SK-N-SH treated with all-trans-retinoic acid at 6 μM for 48 hours (cell line): ENCODE data around the gene KIAA1217.

Experiments used
- ATAC-seq: fragments of 200-7000 bp; cut with Tn5 transposase; 3 replicates; pipeline ENCODE4 v1.9.1; 2020; ENCODE audit warnings: mild to moderate bottlenecking, moderate library complexity
- ARNTL ChIP-seq: fragments of 450-650 bp; formaldehyde crosslinking; IDR thresholded peaks from 2 replicates; pipeline ENCODE4 v1.5.0; 2020; ENCODE audit warnings: low read depth, mild to moderate bottlenecking, moderate library complexity, borderline replicate concordance
- BACH2 ChIP-seq: fragments of 250-450 bp; sonication (Bioruptor Pico); IDR thresholded peaks from 2 replicates; pipeline ENCODE4 v1.9.0; 2021; ENCODE audit warnings: mild to moderate bottlenecking, borderline replicate concordance
- CSDC2 ChIP-seq: fragments of 250-450 bp; sonication (Bioruptor Pico); IDR thresholded peaks from 2 replicates; pipeline ENCODE4 v1.5.0; 2020; ENCODE audit warnings: mild to moderate bottlenecking, moderate library complexity
- CSRNP3 ChIP-seq: fragments of 250-450 bp; sonication (Bioruptor Pico); IDR thresholded peaks from 2 replicates; pipeline ENCODE4 v1.5.1; 2021; ENCODE audit warnings: mild to moderate bottlenecking, moderate library complexity
- ESRRG ChIP-seq: fragments of 250-450 bp; sonication (Bioruptor Pico); IDR thresholded peaks from 2 replicates; pipeline ENCODE4 v1.6.1; 2021; ENCODE audit warnings: mild to moderate bottlenecking
- GLIS3 ChIP-seq: fragments of 250-450 bp; sonication (Bioruptor Pico); IDR thresholded peaks from 2 replicates; pipeline ENCODE4 v1.5.0; 2020; ENCODE audit warnings: mild to moderate bottlenecking, moderate library complexity
- ISL1 ChIP-seq: fragments of 250-450 bp; sonication (Bioruptor Pico); IDR thresholded peaks from 2 replicates; pipeline ENCODE4 v2.1.2; 2022; ENCODE audit warnings: mild to moderate bottlenecking, moderate library complexity
- OSR1 ChIP-seq: fragments of 250-450 bp; sonication (Bioruptor Pico); IDR thresholded peaks from 2 replicates; pipeline ENCODE4 v1.8.0; 2022; ENCODE audit warnings: moderate library complexity, mild to moderate bottlenecking, inconsistent platforms
- PATZ1 ChIP-seq: fragments of 250-450 bp; sonication (Bioruptor Pico); IDR thresholded peaks from 2 replicates; pipeline ENCODE4 v1.8.0; 2020; ENCODE audit warnings: mild to moderate bottlenecking, moderate library complexity, borderline replicate concordance
- POU6F1 ChIP-seq: fragments of 250-450 bp; sonication (Bioruptor Pico); IDR thresholded peaks from 2 replicates; pipeline ENCODE4 v1.8.0; 2021; ENCODE audit warnings: low read depth, mild to moderate bottlenecking, moderate library complexity, borderline replicate concordance
- PPARA ChIP-seq: fragments of 250-450 bp; sonication (Bioruptor Pico); IDR thresholded peaks from 2 replicates; pipeline ENCODE4 v1.5.0; 2020; ENCODE audit warnings: mild to moderate bottlenecking, borderline replicate concordance
- SNAI2 ChIP-seq: fragments of 250-450 bp; sonication (Bioruptor Pico); IDR thresholded peaks from 2 replicates; pipeline ENCODE4 v1.5.0; 2020; ENCODE audit warnings: mild to moderate bottlenecking, moderate library complexity
- TCF4 ChIP-seq: fragments of 250-450 bp; sonication (Bioruptor Pico); IDR thresholded peaks from 2 replicates; pipeline ENCODE4 v1.8.0; 2021; ENCODE audit warnings: mild to moderate bottlenecking, moderate library complexity, borderline replicate concordance
- TOX ChIP-seq: fragments of 250-450 bp; sonication (Bioruptor Pico); IDR thresholded peaks from 2 replicates; pipeline ENCODE4 v1.8.0; 2021; ENCODE audit warnings: mild to moderate bottlenecking, moderate library complexity, borderline replicate concordance
- TSHZ2 ChIP-seq: fragments of 250-450 bp; sonication (Bioruptor Pico); IDR thresholded peaks from 2 replicates; pipeline ENCODE4 v1.5.0; 2020; ENCODE audit warnings: mild to moderate bottlenecking, moderate library complexity
- ZC3H10 ChIP-seq: fragments of 250-450 bp; sonication (Bioruptor Pico); IDR thresholded peaks from 2 replicates; pipeline ENCODE4 v1.5.1; 2021; ENCODE audit warnings: mild to moderate bottlenecking, moderate library complexity
- ZFP3 ChIP-seq: fragments of 250-450 bp; sonication (Bioruptor Pico); IDR thresholded peaks from 2 replicates; pipeline ENCODE4 v1.5.0; 2020; ENCODE audit warnings: mild to moderate bottlenecking, moderate library complexity
- ZFP30 ChIP-seq: fragments of 450-650 bp; formaldehyde crosslinking; IDR thresholded peaks from 2 replicates; pipeline ENCODE4 v1.5.0; 2022; ENCODE audit warnings: mild to moderate bottlenecking, moderate library complexity
- ZNF565 ChIP-seq: fragments of 450-650 bp; formaldehyde crosslinking; conservative IDR thresholded peaks from 2 replicates; pipeline ENCODE4 v1.5.0; 2020; ENCODE audit warnings: low read depth, mild to moderate bottlenecking, moderate library complexity
- ZNF70 ChIP-seq: fragments of 450-650 bp; formaldehyde crosslinking; IDR thresholded peaks from 2 replicates; pipeline ENCODE4 v1.5.0; 2020; ENCODE audit warnings: mild to moderate bottlenecking, moderate library complexity
- ZNF8 ChIP-seq: fragments of 450-650 bp; formaldehyde crosslinking; IDR thresholded peaks from 2 replicates; pipeline ENCODE4 v1.5.0; 2020; ENCODE audit warnings: mild to moderate bottlenecking, moderate library complexity

KIAA1217 gene

DNA sequence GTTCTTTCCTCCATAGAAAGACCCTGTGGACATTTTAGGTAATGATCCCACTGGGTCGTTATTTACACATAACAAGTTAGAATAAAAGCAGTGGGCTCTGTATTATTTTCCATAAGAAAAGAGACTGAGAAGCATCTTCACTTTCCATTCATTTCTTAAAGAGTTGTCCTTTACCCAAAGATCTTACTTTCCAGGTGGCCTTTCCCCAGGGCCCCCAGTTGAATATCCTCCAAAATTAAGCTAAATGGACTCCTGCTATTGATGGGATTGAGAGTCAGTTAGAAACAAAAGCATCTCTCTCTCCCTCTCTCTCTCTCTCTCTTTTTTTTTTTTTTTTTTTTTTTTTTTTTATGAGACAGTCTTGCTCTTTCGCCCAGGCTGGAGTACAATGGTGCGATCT lies 224.8 kb downstream of the KIAA1217 start:
- TF ChIP-seq ZFP3 (no peak), SNAI2 (no peak), CSRNP3 (CRISPR knock-in tag) (no peak), ZNF565 (no peak), CSDC2 (no peak)
- ATAC-seq, result no peak

DNA sequence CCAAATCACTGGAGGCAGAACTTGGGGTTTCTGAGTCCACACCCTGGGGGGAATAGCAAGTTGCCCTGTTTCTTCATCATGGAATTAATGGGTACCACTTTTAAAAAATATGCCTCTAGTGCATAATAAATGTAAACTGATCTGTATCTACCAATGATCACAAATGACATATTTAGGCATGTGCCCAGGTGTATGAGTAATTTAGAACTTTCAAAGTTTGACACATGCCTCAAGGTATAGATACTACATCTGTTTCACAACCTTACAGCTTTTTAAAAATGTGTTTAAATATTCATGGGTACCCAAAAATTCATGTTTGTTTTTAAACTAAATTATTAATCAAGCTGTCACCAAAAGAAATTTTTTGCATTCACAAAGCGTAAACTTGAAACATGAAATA lies 226.0 kb downstream of the KIAA1217 start:
- no peak for TF ChIP-seq BACH2 (CRISPR knock-in tag)
- TF ChIP-seq ESRRG (CRISPR knock-in tag), result no peak
- no peak for TF ChIP-seq GLIS3
- TF ChIP-seq SNAI2, result no peak
- TF ChIP-seq ZFP3, result no peak
- no peak for TF ChIP-seq POU6F1 (CRISPR knock-in tag)
- TF ChIP-seq ZFP30, result no peak
- no peak for TF ChIP-seq PATZ1
- no peak for TF ChIP-seq TOX
- TF ChIP-seq TCF4 (CRISPR knock-in tag), result no peak
- no peak for TF ChIP-seq PPARA
- no peak for TF ChIP-seq TSHZ2 (CRISPR knock-in tag)
- no peak for TF ChIP-seq CSDC2
- TF ChIP-seq ZNF70 (CRISPR knock-in tag), result no peak
- TF ChIP-seq ZNF8 (CRISPR knock-in tag), result no peak
- TF ChIP-seq ZNF565, result no peak
- ATAC-seq, result no peak

DNA sequence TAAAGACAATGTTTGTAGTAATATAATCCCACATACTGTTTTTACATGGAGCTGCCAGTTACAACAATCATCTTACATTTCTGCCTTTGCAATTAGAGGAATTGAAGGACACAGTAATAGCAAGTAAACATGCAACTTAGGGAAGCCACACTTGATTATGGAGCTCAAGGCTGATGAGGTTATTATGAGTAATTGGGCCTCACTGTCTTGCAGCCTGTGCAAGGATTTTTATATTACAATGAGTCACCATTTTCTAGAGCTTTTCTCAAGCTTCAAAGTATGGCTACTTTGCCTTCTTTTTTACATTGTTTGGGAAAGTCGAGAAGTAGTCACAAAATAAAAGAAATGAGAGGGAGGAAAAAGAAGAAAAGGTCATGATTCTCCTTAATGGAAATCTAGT lies 226.4 kb downstream of the KIAA1217 start:
- ATAC-seq, result peak; percentile 80

DNA sequence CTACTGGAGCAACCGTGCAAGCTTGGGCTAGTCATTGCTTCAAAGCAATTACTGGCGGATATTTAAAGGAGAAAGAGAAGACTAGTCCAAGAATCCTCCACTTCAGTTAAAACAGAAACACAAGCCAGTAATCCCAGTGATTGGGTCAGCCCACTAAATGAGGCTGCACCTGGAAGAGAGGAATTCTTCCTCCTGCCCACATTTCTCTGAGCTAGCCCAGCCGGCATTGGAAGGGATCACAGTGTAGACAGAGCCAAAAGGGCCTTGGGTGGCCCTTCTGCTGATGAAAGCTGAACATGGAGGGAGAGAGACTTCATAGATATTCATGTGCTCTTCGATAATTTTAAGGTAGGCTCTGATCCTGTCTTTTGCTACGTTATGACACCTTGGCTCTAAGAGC lies 228.4 kb downstream of the KIAA1217 start:
- ATAC-seq, result no peak
- no peak for TF ChIP-seq ZNF70 (CRISPR knock-in tag)
- no peak for TF ChIP-seq OSR1 (CRISPR knock-in tag)
- TF ChIP-seq TOX, result no peak
- no peak for TF ChIP-seq TSHZ2 (CRISPR knock-in tag)
- no peak for TF ChIP-seq ZNF565
- no peak for TF ChIP-seq ESRRG (CRISPR knock-in tag)
- TF ChIP-seq BACH2 (CRISPR knock-in tag), result no peak
- TF ChIP-seq ZFP3, result no peak
- TF ChIP-seq CSDC2, result no peak
- TF ChIP-seq SNAI2, result no peak
- TF ChIP-seq PPARA, result no peak
- no peak for TF ChIP-seq ISL1 (CRISPR knock-in tag)
- TF ChIP-seq TCF4 (CRISPR knock-in tag), result no peak
- TF ChIP-seq CSRNP3 (CRISPR knock-in tag), result no peak
- no peak for TF ChIP-seq ZNF8 (CRISPR knock-in tag)
- no peak for TF ChIP-seq ZFP30
- no peak for TF ChIP-seq ZC3H10

More for the DNA sequence above, 226.4 kb downstream of the KIAA1217 start:
- TF ChIP-seq BACH2 (CRISPR knock-in tag), result no peak
- TF ChIP-seq ARNTL (CRISPR knock-in tag), result no peak
- 0 out of 2 replicates have a peak, but pooled peaks have one; percentile 4 for TF ChIP-seq ZC3H10
